ENCODE results near the gene IGFL2.
"Not testable (repeated sequence)": the region's sequence is repeated elsewhere in the genome, so short reads cannot be mapped to it uniquely, and the experiment has no call there.

Gene IGFL2

DNA sequence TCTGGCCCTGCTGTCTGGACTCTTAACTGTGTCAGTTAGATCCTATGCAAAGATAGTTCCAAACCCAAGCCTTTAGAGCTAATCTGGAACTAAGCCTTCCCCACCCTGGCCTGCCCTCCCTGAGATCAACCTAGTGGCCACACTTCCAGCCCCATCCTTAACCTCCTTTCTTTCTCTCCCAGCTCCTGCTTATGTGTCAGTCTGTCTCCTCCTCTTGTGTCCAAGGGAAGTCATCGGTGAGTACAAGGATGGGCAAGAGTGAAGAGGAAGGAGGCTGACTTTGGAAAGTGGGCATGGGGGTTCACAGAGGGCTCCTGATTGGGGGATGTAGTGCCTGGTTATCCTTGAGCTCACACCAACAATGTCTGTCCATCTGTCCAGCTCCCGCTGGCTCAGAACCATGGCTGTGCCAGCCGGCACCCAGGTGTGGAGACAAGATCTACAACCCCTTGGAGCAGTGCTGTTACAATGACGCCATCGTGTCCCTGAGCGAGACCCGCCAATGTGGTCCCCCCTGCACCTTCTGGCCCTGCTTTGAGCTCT lies 12.3 kb downstream of the IGFL2 start:
- Histone ChIP-seq H3K4me3 (no peak overlapping the region), H3K27ac (no peak overlapping the region)
- no peak for DNase-seq (ENCODE audit: low spot score)
- TF ChIP-seq, protein P1, sequence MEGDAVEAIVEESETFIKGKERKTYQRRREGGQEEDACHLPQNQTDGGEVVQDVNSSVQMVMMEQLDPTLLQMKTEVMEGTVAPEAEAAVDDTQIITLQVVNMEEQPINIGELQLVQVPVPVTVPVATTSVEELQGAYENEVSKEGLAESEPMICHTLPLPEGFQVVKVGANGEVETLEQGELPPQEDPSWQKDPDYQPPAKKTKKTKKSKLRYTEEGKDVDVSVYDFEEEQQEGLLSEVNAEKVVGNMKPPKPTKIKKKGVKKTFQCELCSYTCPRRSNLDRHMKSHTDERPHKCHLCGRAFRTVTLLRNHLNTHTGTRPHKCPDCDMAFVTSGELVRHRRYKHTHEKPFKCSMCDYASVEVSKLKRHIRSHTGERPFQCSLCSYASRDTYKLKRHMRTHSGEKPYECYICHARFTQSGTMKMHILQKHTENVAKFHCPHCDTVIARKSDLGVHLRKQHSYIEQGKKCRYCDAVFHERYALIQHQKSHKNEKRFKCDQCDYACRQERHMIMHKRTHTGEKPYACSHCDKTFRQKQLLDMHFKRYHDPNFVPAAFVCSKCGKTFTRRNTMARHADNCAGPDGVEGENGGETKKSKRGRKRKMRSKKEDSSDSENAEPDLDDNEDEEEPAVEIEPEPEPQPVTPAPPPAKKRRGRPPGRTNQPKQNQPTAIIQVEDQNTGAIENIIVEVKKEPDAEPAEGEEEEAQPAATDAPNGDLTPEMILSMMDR (IDR thresholded peaks at IDR 0.05): no peak

DNA sequence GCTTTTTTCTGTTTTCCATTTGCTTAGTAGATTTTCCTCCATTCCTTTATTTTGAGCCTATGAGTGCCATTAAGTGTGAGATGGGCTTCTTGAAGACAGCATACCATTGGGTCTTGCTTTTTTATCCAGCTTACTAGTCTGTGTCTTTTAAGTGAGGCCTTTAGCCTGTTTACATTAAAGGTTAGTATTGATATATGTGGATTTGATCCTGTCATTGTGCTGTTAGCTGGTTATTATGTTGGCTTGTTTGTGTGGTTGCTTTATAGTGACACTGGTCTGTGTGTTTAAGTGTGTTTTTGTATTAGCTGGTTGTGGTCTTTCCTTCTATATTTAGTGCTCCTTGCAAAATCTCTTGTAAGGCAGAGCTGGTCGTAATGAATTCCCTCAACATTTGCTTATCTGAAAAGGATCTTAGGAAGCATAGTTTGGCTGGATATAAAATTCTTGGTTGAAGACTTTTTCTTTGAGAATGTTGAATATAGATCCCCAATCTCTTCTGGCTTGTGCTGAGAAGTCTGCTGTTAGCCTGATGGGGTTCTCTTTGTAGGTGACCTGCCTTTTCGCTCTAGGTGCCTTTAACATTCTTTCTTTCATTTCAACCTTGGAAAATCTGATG lies 13.7 kb downstream of the IGFL2 start:
- DNase-seq (ENCODE audit: low spot score); H3K4me3 ChIP-seq; H3K27ac ChIP-seq: not testable (repeated sequence)

DNA sequence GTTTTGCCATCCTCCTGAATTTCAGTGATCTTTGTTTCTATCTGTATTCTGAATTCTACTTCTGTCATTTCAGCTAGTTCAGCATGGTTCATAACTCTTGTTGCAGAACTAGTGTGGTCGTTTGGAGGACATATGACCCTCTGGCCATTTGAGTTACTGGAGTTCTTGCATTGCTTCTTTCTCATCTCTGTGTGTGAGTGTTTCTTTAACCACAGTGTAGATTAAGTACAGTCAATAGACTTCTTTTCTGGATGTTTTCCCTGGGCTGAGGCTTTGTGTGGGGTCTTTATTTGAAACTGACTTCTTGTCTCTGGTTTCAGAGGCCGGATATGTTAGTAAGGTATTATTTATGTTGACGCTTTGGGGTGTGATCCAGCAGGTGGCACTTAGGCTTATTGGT lies 14.7 kb downstream of the IGFL2 start:
- Histone ChIP-seq H3K4me3 (no peak overlapping the region), H3K27ac (no peak overlapping the region)
- TF ChIP-seq, protein P1 (IDR thresholded peaks at IDR 0.05): no peak
- DNase-seq (ENCODE audit: low spot score): no peak

DNA sequence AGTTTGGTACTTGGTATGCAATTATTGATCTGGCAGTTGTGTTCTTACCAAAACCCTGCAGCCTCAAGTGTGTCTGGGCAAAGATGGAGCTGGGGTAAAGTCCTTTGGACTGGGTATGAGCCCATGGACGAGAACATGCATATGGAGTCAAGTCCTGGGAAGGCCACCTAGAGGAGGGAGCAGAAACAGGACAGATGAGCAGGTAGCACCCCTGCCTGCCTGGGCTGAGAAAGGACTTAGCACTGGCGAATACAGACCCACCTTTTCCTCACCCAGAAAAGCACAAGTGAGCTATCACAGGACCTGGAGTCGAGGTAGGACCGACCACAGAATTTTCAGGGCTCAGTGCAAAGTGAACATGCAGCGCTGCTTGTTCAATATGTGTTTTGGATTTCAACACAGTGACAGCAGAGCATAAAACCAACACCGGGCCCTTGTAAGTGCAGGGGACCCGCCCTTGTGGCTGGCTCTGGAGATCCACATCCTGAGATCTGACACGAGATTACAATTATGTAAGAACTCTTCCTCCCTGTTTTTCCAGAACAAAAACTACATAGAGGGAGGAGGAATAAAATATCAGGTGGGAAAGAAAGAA lies 25.9 kb downstream of the IGFL2 start:
- TF ChIP-seq, protein P1 (IDR thresholded peaks at IDR 0.05): no peak

DNA sequence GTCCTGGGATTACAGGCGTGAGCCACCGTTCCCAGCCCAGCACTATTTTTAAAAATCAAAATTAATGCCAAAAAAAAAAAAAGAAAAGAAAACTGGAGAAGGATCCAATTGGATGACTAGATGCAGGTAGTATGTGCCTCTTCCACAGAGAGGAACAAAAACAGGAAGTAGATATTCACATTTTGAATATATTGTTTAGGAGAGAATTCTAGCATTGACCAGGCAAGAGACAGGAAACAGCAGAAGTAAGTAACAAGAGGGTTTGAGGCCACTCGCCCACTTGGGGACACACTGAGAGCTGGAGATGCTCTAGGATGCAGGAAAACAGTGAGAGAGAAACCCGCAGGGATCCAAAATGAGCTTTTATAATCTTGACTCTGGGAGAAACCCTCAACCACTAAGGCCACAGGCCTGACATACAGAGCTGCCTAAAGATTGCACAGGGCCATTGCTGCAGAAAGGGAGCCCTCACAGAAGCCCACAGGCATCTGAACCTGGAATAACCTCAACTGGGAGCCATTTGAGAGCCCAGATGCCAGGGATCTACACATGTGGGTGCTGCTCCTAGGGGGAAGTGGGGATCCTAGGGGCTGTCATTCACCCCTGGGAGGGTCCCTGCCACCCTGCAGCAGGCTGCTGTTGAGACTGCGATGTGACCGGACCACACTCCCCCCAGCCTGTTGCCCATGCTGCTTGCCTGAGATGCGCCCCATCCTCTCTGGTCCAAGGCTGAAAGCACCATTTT lies 28.2 kb downstream of the IGFL2 start:
- TF ChIP-seq, protein P1 (IDR thresholded peaks at IDR 0.05): no peak
- Histone ChIP-seq H3K4me3 (no peak overlapping the region), H3K27ac (no peak overlapping the region)
- no peak for DNase-seq (ENCODE audit: low spot score)

More for the DNA sequence above, 25.9 kb downstream of the IGFL2 start:
- no peak for DNase-seq (ENCODE audit: low spot score)
- no peak overlapping the region for H3K27ac ChIP-seq
- H3K4me3 ChIP-seq: no peak overlapping the region

DNA sequence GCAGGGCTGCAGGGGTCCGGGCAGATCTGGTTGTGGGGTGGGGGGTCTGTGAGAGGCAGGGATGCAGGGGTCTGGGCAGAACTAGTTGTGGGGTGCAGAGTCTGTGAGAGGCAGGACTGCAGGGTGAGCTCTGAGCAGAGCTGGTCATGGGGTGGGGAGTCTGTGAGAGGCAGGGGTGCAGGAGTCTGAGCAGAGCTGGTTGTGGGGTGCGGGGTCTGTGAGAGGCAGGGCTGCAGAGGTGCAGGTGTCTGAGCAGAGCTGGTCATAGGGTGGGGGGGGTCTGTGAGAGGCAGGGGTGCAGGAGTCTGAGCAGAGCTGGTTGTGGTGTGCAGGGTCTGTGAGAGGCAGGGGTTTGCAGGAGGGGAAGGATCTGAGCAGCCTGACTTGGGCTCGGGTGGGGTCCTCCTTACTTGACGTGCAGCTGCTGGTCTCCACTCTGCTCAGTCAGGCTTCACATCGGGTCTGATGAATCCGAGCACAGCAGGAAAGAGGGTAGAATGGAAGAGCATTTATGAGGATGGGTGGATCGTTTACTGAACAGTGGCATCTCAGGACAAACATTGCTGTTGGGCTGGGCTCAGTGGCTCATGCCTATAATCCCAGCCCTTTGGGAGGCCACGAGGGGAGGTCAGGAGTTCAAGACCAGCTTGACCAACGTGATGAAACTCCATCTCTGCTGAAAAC lies 31.2 kb downstream of the IGFL2 start:
- TF ChIP-seq, protein P1 (IDR thresholded peaks at IDR 0.05): no peak
- Histone ChIP-seq H3K27ac (no peak overlapping the region), H3K4me3 (no peak overlapping the region)
- no peak for DNase-seq (ENCODE audit: low spot score)
